OCI-LY3 (cell line): ENCODE measurements around the gene ABCG4.

Experiments
- CTCF ChIP-seq: fragments of 200-600, 300-600 bp; sonication (generic); IDR thresholded peaks from 2 replicates; pipeline ENCODE4 v1.5.1; 2014; ENCODE audit warnings: antibody characterized with exemption, low read length, low read depth
- EZH2phosphoT487 ChIP-seq: fragments of 200-600 bp; shearing (Covaris generic); IDR thresholded peaks from 2 replicates; pipeline ENCODE4 v1.6.1; 2018; ENCODE audit warnings: antibody characterized with exemption, mixed run types, low read depth

GRCh38 chr11:119196833-119197483 lies 48.1 kb downstream of the ABCG4 start:
- peak; percentile 90 for TF ChIP-seq CTCF
- TF ChIP-seq EZH2phosphoT487, result no peak
